Stimulated activated CD4-positive, alpha-beta T cell treated with anti-CD3 and anti-CD28 coated beads, Interleukin-1b, Interleukin-23, amount 100 ng/mL, for 4 hours (primary cell): ENCODE measurements around the gene TNFRSF17.
"Not testable (repeated sequence)": the region's sequence is repeated elsewhere in the genome, so short reads cannot be mapped to it uniquely, and the experiment has no call there.

Source experiments
- DNase-seq, 2 donors: peaks; one replicate each; pipeline ENCODE4 v3.0.0-alpha.2; 2020; ENCODE audit warnings: low read depth in 2 of 2

The TNFRSF17 gene

GRCh38 chr16:11970292-11970691 lies 5.3 kb downstream of the TNFRSF17 start:
- DNase-seq, result not testable (repeated sequence)

- no peak for DNase-seq
Measured at GRCh38 chr16:11972128-11972527, 7.1 kb downstream of the TNFRSF17 start.

DNA sequence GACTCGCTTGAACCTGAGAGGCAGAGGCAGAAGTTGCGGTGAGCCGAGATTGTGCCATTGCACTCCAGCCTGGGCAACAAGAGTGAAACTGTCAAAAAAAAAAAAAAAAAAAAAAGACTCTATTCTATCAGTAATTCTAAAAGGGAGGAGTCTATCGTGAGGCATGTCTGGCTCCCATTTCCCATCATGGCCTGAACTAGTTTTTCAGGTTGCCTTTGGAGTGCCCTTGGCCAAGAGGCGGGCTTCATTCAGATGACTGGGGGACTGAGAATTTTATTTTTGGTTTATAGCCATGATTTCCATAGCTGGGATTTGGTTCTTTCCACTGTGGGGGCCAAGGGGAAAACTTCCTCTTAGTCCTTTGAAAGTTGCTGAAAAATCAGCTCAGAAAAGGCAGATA lies 8.1 kb downstream of the TNFRSF17 start:
- DNase-seq, result no peak

GRCh38 chr16:11976850-11977375 lies 11.9 kb downstream of the TNFRSF17 start:
- no peak for DNase-seq

DNA sequence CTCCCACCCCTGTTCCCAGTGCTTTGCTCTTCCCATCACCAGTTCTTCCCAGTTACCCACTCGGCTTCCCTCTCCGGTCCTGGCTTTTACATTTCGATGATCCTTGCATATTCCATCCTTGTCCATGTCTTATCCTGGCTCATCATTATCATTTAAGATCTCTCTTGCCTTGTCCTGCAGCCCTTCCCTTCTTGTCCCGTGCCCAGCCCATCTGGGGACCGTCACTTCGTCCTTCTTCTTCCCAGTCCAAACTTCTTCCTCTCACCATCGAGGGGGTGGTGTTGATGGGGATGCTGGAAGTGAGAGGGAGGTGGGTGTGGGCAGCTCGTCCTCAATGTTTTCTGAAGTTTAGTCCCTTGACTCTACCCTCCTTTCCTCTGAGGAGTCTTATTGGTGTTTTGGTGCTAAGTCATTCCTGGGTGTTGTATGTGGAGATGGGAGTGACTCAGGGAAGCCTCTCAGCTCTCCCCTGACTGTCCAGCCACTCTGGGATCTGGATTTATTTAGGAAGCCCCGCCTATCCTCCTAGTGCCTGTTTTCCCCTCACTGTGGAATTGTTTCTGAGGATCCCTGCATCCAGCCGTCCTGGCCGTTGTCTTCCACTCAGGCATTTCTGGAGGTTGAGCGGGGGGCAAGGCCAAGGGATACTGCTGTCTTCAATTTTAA lies 12.5 kb downstream of the TNFRSF17 start:
- DNase-seq, result no peak

DNA sequence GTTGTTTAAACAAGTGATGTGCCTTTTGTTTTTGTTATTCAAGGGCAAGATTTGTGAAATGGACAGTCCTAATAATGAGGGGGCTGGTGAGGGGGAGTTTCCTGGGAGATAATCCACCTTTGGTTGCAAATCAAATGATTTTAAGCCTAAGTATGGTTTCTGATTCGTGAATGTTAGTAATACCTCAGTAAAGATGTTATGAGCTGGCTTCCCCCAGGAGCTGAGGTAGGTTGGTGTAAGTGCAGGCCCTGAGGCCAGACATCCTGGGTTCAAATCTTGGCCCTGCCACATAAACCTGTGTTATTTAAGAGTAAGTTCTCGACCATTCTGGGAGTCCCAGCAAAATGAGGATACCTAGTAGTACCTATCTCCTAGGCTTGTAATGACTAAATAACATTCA lies 13.1 kb downstream of the TNFRSF17 start:
- DNase-seq, result no peak

DNA sequence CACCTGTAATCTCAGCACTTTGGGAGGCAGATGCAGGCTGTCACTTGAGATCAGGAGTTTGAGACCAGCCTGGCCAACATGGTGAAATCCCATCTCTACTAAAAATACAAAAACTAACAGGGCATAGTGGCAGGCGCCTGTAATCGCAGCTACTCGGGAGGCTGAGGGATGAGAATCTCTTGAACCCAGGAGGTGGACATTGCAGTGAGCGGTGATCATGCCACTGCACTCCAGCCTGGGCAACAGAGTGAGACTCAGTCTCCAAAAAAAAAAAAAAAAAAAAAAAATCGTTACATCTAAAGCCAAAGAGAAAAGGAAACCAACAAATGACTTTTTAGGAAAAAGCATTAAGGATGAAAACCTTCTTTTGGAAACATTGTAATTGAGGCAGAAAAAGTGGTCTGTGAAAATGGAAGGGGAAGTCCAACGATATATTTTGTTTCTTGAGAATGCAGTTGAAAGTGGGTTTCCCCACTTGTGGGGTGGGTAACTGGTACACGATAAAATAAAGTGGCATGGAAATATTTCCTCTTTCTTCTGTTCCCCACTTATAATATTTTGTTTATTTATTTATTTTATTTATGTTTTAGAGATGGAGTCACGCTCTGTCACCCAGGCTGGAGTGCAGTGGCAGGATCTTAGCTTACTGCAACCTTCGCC lies 14.1 kb downstream of the TNFRSF17 start:
- DNase-seq, result no peak

GRCh38 chr16:11980136-11980844 lies 15.3 kb downstream of the TNFRSF17 start:
- no peak for DNase-seq

- DNase-seq, result no peak
Measured at GRCh38 chr16:11985250-11985649, 20.2 kb downstream of the TNFRSF17 start.

GRCh38 chr16:11986521-11987057 lies 21.6 kb downstream of the TNFRSF17 start:
- no peak for DNase-seq

DNA sequence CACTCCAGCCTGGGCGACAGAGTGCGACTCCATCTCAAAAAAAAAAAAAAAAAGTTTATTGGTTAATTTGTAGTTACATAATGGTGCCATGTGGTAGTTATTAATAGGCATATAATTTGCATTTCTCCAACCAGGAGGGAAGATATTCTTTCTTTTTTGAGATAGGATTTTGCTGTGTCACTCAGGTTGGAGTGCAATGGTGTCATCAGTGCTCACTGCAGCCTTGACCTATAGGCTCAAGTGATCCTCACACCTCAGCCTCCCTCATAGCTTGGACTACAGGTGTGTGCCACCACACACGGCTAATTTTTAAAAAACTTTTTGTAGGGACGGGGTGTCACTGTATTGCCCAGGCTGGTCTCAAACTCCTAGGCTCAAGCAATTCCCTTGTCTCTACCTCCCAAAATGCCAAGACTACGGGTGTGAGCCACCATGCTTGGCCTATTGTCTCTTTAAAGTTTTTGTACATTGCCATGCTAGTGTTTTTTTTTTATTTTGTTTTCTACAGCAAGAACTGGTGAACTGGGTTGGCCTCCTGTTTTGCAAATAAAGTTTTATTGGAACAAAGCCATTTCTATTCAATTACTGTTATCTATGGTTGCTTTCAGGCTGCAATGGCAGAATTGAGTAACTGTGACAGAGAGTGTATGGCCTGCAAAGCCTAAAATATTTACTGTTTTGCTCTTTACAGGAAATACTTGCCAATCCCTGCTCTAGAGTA lies 23.4 kb downstream of the TNFRSF17 start:
- DNase-seq, result no peak

GRCh38 chr16:11990702-11991390 lies 25.8 kb downstream of the TNFRSF17 start:
- DNase-seq, result no peak

DNA sequence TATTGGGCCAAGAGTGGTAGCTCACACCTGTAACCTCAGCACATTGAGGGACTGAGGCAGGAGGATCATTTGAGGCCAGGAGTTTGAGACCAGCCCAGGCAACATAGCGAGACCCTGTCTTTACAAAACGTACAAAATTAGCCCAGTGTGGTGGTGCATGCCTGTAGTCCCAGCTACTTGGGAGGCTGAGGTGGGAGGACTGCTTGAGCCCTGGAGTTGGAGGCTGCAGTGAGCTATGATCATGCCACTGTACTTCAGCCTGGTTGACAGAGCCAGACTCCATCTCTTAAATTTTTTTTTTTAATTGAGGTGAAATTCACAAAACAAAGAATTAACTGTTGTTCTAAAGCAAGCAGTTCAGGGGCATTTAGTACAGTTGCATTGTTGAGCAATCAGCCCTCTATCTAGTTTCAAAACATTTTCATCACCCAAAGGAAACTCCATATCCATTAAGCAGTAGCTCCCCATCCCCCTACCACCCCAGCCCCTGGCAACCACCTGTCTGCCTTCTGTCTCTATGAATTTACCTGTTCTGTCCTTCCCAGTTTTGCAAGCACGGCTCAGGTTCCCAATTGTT lies 27.1 kb downstream of the TNFRSF17 start:
- no peak for DNase-seq

GRCh38 chr16:11992586-11993524 lies 27.8 kb downstream of the TNFRSF17 start:
- DNase-seq, result no peak

GRCh38 chr16:11994143-11995119 lies 29.4 kb downstream of the TNFRSF17 start:
- no peak for DNase-seq

DNA sequence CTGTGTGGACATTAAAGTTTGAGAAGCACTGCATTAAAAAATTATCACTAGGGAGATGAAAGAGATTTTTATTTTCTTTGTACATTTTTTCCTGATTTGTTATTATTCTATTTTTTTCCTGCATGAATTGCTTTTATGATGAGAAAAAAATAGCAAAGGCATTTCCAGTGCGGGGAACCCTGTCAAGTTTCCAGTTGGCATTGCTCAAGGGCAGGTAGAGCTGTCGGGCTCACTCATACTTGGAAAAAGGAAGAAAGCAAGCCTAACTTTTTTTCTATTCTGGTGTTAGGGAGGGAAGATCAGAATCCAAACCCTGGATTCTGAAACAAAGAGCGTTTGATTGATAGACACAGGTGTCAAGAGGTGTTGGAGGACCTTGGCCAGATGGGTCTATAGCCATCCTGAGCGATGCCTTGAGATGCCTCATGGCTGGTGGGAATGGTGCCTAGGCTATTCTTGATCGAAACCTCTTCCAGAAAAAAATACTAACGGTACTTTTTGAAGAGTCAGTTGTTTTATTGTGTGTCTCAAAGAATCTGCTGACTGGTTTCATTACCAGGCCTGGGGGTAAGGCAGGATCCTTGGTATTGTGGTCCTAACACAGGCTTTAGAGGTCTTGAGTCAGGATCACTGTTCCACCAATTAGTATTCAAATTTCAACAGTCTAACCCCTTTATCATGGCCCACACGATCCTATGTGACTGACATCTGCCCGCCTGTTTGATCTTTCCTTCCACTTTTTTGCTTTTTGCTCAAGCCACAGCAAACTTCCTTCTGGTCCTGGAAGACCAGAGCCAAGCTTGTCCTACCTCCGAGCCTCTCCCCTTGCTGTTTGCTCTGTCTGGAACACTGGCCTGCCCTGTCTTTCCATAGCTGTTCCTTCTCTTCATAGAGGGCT lies 31.7 kb downstream of the TNFRSF17 start:
- DNase-seq, result no peak

DNA sequence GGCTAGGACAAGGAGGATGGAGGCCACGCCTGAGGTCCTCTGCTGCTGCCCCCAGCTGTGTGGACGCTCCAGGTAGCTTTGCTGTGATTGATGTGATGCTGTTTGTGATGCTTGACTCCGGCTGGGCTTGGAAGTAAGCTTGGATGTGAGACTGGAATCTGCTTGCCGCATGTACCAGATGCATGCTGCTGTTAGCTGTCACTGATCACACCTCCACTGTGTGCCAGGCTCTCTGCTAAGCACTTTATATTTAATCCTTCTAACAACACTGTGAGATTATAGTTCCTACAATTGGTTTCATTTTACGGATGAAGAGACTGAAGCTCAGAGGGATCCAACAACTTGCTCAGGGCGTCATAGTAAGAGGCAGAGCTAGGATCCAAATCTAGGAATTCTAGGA lies 35.0 kb downstream of the TNFRSF17 start:
- DNase-seq, result no peak
